Mesendoderm (in vitro differentiated cells): Measurements from ENCODE around the gene CRIP3.
"Not testable (repeated sequence)": the region's sequence is repeated elsewhere in the genome, so short reads cannot be mapped to it uniquely, and the experiment has no call there.

ENCODE experiments used
- DNase-seq: peaks from one replicate; pipeline ENCODE4 v3.0.0; 2013
- H2AK5ac ChIP-seq: 2 replicates; pipeline ENCODE4 v1.6.1; 2013; ENCODE audit warnings: low read length, inconsistent platforms
- H2BK120ac ChIP-seq: 2 replicates; pipeline ENCODE4 v1.6.1; 2013; ENCODE audit warnings: low read depth, mild to moderate bottlenecking, low read length, moderate library complexity, mixed read lengths
- H2BK15ac ChIP-seq: replicated peaks from 2 replicates; pipeline ENCODE4 v1.6.1; 2013; ENCODE audit warnings: low read depth, mild to moderate bottlenecking, moderate library complexity
- H2BK5ac ChIP-seq: 2 replicates; pipeline ENCODE4 v1.6.1; 2013; ENCODE audit warnings: low read length, inconsistent platforms
- H3K18ac ChIP-seq: 2 replicates; pipeline ENCODE4 v1.6.1; 2013; ENCODE audit warnings: mild to moderate bottlenecking, low read length, mixed read lengths
- H3K23ac ChIP-seq: one replicate; pipeline ENCODE4 v1.6.1; 2013; ENCODE audit warnings: low read length
- H3K27ac ChIP-seq: 2 replicates; pipeline ENCODE4 v1.5.1; 2013; ENCODE audit warnings: low read depth, mild to moderate bottlenecking, inconsistent platforms, low read length, moderate library complexity
- H3K27me3 ChIP-seq: 2 replicates; pipeline ENCODE4 v1.6.1; 2013; ENCODE audit warnings: low read length, control low read depth, mild to moderate bottlenecking, inconsistent platforms; ENCODE audit not compliant: insufficient read depth, poor library complexity
- H3K36me3 ChIP-seq: 2 replicates; pipeline ENCODE4 v1.6.1; 2013; ENCODE audit warnings: low read length, inconsistent platforms; ENCODE audit not compliant: control insufficient read depth, insufficient read depth
- H3K4ac ChIP-seq: one replicate; pipeline ENCODE4 v1.6.1; 2013; ENCODE audit warnings: low read depth, mild to moderate bottlenecking, low read length, moderate library complexity
- H3K4me1 ChIP-seq: 2 replicates; pipeline ENCODE4 v1.6.1; 2013; ENCODE audit warnings: low read depth, low read length, inconsistent platforms; ENCODE audit not compliant: control insufficient read depth
- H3K4me2 ChIP-seq: 2 replicates; pipeline ENCODE4 v1.6.1; 2013; ENCODE audit warnings: low read length
- H3K4me3 ChIP-seq: 2 replicates; pipeline ENCODE4 v1.5.1; 2013; ENCODE audit warnings: mild to moderate bottlenecking, low read length
- H3K56ac ChIP-seq: one replicate; pipeline ENCODE4 v1.6.1; 2013; ENCODE audit warnings: low read length
- H3K79me1 ChIP-seq: 2 replicates; pipeline ENCODE4 v1.6.1; 2013; ENCODE audit warnings: low read length, inconsistent platforms
- H3K79me2 ChIP-seq: 2 replicates; pipeline ENCODE4 v1.6.1; 2013; ENCODE audit warnings: mild to moderate bottlenecking, low read length; ENCODE audit not compliant: control insufficient read depth, insufficient read depth
- H3K9ac ChIP-seq: 2 replicates; pipeline ENCODE4 v1.6.1; 2013; ENCODE audit warnings: low read length, inconsistent platforms
- H4K5ac ChIP-seq: one replicate; pipeline ENCODE4 v1.6.1; 2013; ENCODE audit warnings: low read length
- H4K8ac ChIP-seq: one replicate; pipeline ENCODE4 v1.6.1; 2013; ENCODE audit warnings: low read depth, mild to moderate bottlenecking, control low read depth, low read length, moderate library complexity
- WGBS: extraction: QIAGEN DNeasy Blood & Tissue Kit; methylation state at CpG from one replicate; pipeline ENCODE4 v1.1.7; 2013; ENCODE audit warnings: low lambda C conversion rate, missing lambda C conversion rate; ENCODE audit not compliant: insufficient coverage; ENCODE audit errors: extremely low coverage; 5-methylcytosine and 5-hydroxymethylcytosine counted together

The CRIP3 gene

DNA sequence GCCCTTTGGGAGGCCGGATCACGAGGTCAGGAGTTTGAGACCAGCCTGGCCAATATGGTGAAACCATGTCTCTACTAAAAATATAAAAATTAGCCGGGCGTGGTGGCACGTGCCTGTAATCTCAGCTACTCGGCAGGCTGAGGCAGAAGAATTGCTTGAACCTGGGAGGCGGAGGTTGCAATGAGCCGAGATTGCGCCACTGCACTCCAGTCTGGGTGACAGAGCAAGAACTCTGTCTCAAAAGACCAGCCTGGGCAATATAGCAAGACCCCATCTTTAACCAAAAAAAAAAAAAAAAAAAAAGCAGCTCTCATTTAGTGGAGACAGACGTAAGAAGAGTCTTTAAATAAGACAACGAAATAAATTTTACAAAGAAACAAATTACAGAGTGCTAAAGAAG is 37.6 kb upstream of the CRIP3 start:
- H3K4me2 ChIP-seq, H2BK15ac ChIP-seq, H3K4me1 ChIP-seq, H3K79me2 ChIP-seq, DNase-seq, H2AK5ac ChIP-seq, H3K36me3 ChIP-seq, H3K23ac ChIP-seq, H2BK120ac ChIP-seq, H3K27me3 ChIP-seq, H4K5ac ChIP-seq, H3K56ac ChIP-seq, H3K4me3 ChIP-seq, H3K79me1 ChIP-seq, H3K18ac ChIP-seq, H3K27ac ChIP-seq, H3K9ac ChIP-seq, H2BK5ac ChIP-seq, H3K4ac ChIP-seq, H4K8ac ChIP-seq: not testable (repeated sequence)
- WGBS = no CpG with 5 or more reads among the region's 11 CpGs

DNA sequence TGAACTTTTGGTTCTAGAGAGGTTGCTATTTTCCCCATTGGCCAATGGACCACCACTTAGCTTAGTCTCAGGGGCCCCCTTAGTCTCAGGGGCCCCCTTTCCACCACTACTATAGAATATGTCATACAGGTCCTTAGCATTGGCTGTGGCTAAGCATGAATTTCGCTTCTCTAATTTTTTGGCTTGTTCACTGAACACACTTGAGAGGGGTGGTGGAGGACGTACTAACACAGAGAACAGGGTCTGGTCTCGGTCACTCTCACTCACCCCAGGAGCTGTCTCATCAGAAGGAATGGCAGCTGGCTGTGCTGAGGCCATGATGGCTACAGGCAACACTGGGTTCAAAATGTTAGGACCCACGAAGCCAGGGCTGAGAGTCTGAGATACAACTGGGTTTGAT is 30.5 kb upstream of the CRIP3 start:
- Histone ChIP-seq H3K18ac (no peak overlapping the region), H2BK120ac (no peak overlapping the region), H2BK15ac (no peak overlapping the region), H3K9ac (no peak overlapping the region), H4K5ac (no peak overlapping the region), H3K79me2 (no peaks in the 10 kb centered on the region), H3K27me3 (no peaks in the 10 kb centered on the region), H3K79me1 (no peaks in the 10 kb centered on the region), H3K23ac (no peak overlapping the region), H3K4me2 (no peak overlapping the region), H2AK5ac (no peak overlapping the region), H3K4me3 (no peak overlapping the region), H3K36me3 (peaks cover 10% of the 10 kb centered on the region), H3K4ac (no peak overlapping the region), H3K56ac (no peak overlapping the region), H3K27ac (no peak overlapping the region), H3K4me1 (no peaks in the 10 kb centered on the region), H2BK5ac (no peak overlapping the region), H4K8ac (no peak overlapping the region)
- no peak for DNase-seq
- WGBS = no CpG with 5 or more reads among the region's 4 CpGs

DNA sequence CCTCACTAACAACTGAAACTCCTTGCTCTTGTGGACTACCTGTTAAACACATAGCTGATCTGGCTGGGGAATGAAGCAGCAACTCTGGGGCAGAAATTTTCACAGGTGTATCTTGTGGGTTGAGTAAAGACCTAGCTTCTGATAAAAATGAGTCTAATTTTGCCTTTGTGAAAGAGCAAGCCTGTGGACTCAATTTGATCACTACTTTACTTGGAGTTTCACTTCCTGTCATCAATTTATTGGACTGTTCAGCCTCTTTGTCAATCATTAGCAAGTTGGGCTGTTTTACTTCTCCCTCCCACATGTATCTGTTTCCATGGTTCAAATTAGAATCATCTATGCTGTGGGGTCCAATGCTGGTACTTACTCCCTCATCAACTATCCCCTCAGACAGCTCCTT is 29.6 kb upstream of the CRIP3 start:
- no peak overlapping the region for H3K27ac ChIP-seq
- no peaks in the 10 kb centered on the region for H3K79me2 ChIP-seq
- no peak overlapping the region for H2AK5ac ChIP-seq
- no peak overlapping the region for H3K4me2 ChIP-seq
- no peaks in the 10 kb centered on the region for H3K4me1 ChIP-seq
- no peak overlapping the region for H2BK120ac ChIP-seq
- H3K4me3 ChIP-seq = no peak overlapping the region
- peaks cover 10% of the 10 kb centered on the region for H3K36me3 ChIP-seq
- no peak overlapping the region for H3K18ac ChIP-seq
- no peaks in the 10 kb centered on the region for H3K79me1 ChIP-seq
- DNase-seq = no peak
- H4K8ac ChIP-seq = no peak overlapping the region
- H3K9ac ChIP-seq = no peak overlapping the region
- no peak overlapping the region for H3K4ac ChIP-seq
- no peak overlapping the region for H4K5ac ChIP-seq
- no peak overlapping the region for H3K23ac ChIP-seq
- no peak overlapping the region for H2BK15ac ChIP-seq
- no peak overlapping the region for H2BK5ac ChIP-seq
- no peak overlapping the region for H3K56ac ChIP-seq
- H3K27me3 ChIP-seq = no peaks in the 10 kb centered on the region

DNA sequence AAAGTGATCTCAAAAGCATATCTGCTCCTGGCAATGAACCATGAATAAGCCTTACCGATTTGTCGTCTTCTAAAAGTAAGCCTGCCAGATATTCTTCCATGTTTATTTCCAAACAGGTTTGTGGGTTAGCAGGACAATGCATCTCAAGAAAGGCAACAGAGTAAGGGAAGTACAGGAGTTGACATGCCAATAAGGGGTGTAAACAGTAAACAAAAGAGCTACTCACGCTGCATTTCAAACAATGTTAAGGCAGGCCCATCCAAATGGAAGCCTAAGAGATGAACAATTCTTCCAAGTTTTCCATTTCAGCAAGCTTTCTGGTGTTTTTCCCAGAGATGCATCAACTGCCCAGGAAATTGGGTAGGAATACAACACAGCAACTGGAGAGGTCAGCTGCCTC is 27.8 kb upstream of the CRIP3 start:
- Histone ChIP-seq H3K36me3 (peaks cover 7% of the 10 kb centered on the region), H3K4me3 (no peak overlapping the region), H3K79me1 (no peaks in the 10 kb centered on the region), H3K4me1 (no peaks in the 10 kb centered on the region), H4K8ac (no peak overlapping the region), H2BK120ac (no peak overlapping the region), H3K9ac (no peak overlapping the region), H3K56ac (no peak overlapping the region), H2BK5ac (no peak overlapping the region), H2BK15ac (no peak overlapping the region), H3K23ac (no peak overlapping the region), H4K5ac (no peak overlapping the region), H3K27ac (no peak overlapping the region), H3K18ac (no peak overlapping the region), H2AK5ac (no peak overlapping the region), H3K4ac (no peak overlapping the region), H3K4me2 (no peak overlapping the region), H3K79me2 (no peaks in the 10 kb centered on the region), H3K27me3 (no peaks in the 10 kb centered on the region)
- peak; percentile 29 for DNase-seq
- no CpG with 5 or more reads among the region's 3 CpGs for WGBS

DNA sequence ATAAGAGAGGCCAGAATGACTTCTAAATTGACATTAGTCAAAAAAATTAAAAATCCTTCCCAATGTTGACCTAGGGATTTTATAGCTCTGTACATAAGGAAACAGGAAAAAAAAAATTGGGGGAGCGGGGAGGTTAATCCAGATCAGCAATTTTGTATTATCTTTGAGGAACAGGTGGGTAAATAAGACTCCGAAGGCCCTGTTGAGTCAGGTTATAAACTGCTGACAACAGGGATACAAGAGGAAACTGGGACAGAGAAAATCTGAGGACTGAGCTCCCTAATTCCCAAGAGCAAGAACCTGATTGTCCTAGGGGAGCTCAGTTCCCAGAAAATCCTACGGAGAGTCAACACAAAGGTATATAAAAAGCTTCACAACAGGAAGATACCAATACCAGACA is 26.8 kb upstream of the CRIP3 start:
- Histone ChIP-seq H3K4ac (no peak overlapping the region), H3K36me3 (peaks cover 5% of the 10 kb centered on the region), H3K79me2 (no peaks in the 10 kb centered on the region)

DNA sequence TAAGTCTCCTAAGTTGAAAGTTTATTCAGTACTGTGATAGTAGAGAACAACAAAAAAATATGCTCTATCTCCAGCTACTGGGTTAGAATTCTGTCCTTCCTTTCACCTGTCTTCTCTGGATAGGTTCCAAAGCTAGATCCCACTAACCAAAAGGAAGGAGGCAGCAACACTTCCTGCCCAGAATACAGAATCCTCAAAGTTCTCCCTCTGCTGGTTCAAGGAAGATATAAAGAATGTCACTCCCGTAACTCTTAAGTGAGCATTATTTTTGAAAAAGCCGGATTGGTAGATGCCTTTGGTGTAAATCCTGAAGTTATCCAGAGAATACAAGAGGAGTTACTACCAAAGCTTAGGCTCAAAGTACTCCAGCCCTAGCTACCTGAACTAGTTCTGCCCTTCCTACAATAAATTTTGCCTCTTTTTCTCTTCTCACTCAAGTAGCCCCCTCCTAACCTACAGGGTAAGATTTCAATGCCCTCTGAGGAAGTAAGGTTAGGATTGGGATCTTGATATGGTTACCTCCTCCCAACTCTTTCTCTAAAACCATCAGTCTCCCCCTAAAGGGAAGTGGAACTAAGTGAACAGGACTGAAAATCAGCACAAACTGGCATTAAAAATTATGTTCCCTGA is 26.0 kb upstream of the CRIP3 start:
- Histone ChIP-seq H3K18ac (no peak overlapping the region), H3K4me2 (no peak overlapping the region), H3K56ac (no peak overlapping the region), H2BK120ac (no peak overlapping the region), H3K4ac (no peak overlapping the region), H3K27ac (no peak overlapping the region), H3K27me3 (no peaks in the 10 kb centered on the region), H3K4me1 (no peaks in the 10 kb centered on the region), H2BK5ac (no peak overlapping the region), H3K4me3 (no peak overlapping the region), H3K79me2 (no peaks in the 10 kb centered on the region), H3K23ac (no peak overlapping the region), H3K9ac (no peak overlapping the region), H2AK5ac (no peak overlapping the region), H2BK15ac (no peak overlapping the region), H3K36me3 (peaks cover 2% of the 10 kb centered on the region), H4K8ac (no peak overlapping the region), H4K5ac (no peak overlapping the region), H3K79me1 (no peaks in the 10 kb centered on the region)
- WGBS = no CpG with 5 or more reads among the region's 2 CpGs
- peak; percentile 85 for DNase-seq

More for the DNA sequence above, 26.8 kb upstream of the CRIP3 start:
- Histone ChIP-seq H3K23ac (no peak overlapping the region), H2AK5ac (no peak overlapping the region), H3K9ac (no peak overlapping the region), H3K27ac (no peak overlapping the region), H2BK120ac (no peak overlapping the region), H3K4me2 (no peak overlapping the region), H3K27me3 (no peaks in the 10 kb centered on the region), H4K8ac (no peak overlapping the region), H3K56ac (no peak overlapping the region), H3K79me1 (no peaks in the 10 kb centered on the region), H3K4me3 (no peak overlapping the region), H2BK5ac (no peak overlapping the region), H3K4me1 (no peaks in the 10 kb centered on the region), H2BK15ac (no peak overlapping the region), H3K18ac (no peak overlapping the region), H4K5ac (no peak overlapping the region)
- no peak for DNase-seq
- no CpG with 5 or more reads among the region's 3 CpGs for WGBS
